Prostate gland (tissue), 2 donors: ENCODE measurements around the gene TMPRSS7.

Experiments
- POLR2A ChIP-seq: fragments of 450-650 bp; IDR thresholded peaks from one replicate; pipeline ENCODE4 v1.6.1; 2016; ENCODE audit warnings: antibody characterized with exemption, mild to moderate bottlenecking
- POLR2AphosphoS5 ChIP-seq: sonication (generic); formaldehyde crosslinking; IDR thresholded peaks from one replicate; pipeline ENCODE4 v1.6.1; 2017; ENCODE audit warnings: antibody characterized with exemption
- TF ChIP-seq, protein P1 (sequence below), 4 experiments: fragments of 200-600 bp in 2 of 4; fragments of 450-650 bp in 2 of 4; sonication (generic) in 2 of 4; IDR thresholded peaks; 1 replicate in 3 of 4; 2 replicates in 1 of 4; pipeline ENCODE4 v1.5.1; 2016 to 2019; ENCODE audit warnings: antibody characterized with exemption in 4 of 4, mild to moderate bottlenecking in 2 of 4, moderate library complexity in 2 of 4

GRCh38 chr3:111999484-112000324 is 34.8 kb upstream of the TMPRSS7 start:
- no peak for TF ChIP-seq POLR2A
- TF ChIP-seq, protein P1, sequence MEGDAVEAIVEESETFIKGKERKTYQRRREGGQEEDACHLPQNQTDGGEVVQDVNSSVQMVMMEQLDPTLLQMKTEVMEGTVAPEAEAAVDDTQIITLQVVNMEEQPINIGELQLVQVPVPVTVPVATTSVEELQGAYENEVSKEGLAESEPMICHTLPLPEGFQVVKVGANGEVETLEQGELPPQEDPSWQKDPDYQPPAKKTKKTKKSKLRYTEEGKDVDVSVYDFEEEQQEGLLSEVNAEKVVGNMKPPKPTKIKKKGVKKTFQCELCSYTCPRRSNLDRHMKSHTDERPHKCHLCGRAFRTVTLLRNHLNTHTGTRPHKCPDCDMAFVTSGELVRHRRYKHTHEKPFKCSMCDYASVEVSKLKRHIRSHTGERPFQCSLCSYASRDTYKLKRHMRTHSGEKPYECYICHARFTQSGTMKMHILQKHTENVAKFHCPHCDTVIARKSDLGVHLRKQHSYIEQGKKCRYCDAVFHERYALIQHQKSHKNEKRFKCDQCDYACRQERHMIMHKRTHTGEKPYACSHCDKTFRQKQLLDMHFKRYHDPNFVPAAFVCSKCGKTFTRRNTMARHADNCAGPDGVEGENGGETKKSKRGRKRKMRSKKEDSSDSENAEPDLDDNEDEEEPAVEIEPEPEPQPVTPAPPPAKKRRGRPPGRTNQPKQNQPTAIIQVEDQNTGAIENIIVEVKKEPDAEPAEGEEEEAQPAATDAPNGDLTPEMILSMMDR (IDR thresholded peaks at IDR 0.05), result no peak
- TF ChIP-seq POLR2AphosphoS5, result no peak
